ENCODE results near the gene FHOD3.
"Not testable (repeated sequence)": the region's sequence is repeated elsewhere in the genome, so short reads cannot be mapped to it uniquely, and the experiment has no call there.

FHOD3 gene

DNA sequence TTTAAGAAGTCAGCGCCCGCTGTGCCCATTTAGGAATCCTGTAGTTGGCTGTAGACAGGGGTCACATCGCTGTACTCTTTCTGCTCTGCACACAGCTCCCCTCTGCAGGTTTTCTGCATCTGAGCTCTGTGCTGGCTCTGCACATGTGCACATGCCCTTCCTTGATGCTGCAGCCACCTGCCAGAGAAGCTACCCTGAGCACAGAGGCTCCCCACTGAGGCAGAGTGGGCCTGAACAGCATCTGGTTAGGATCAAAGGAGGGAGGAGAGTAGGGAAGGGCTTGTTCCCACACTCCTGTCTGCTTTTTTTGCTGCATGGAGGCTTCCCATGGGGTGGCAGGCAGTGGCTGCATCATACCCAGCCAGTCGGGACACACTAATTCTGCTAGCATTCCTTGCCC, 238.9 kb downstream of the FHOD3 start:
- no peak for DNase-seq (ENCODE audit: low read depth in 3 of 3, low spot score in 1 of 3)

DNA sequence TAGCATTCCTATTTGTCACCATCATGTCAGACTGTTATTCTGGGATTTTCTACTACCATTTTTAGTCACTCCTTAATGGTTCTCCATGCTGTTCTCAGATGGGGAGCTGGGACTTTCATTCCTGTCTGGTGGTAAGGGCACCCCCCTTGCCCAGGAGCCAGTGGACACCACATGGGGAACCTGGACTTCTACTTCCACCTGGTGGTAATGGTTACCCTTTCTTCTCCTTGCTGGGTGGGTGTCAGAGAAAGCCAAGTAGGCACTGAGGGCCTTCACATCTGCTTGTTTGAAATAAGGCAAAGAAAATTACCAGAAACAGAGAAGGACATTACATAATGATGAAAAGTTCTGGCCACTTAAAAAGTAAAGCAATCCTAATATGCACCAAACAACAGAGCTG, 239.8 kb downstream of the FHOD3 start:
- DNase-seq (ENCODE audit: low read depth in 3 of 3, low spot score in 1 of 3): no peak

DNA sequence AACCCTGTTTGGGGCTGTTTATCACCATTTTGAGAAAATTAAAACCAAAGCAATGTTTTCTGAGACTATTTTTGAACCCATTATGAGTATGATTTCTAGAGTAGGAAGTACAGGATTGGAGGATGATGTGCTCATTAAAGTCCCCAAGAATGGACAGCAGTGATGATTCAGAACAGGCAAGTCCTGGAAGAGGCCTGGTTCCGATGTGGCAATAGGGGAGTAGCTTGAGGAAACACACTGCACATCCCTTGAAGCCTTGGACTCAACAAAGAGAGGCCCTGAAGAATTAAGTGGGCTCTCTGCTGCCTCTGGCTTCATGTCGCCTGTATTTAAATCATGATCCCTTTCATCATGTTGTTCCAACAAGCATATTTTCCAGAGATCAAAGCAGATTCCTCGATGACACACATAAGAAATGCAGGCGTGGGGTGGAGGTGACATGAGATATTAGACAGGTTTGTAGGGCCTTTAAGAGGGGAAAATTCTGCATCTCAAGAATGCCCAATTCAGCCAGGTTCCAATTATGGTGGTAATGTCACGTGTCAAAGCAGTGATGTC, 242.2 kb downstream of the FHOD3 start:
- DNase-seq (ENCODE audit: low read depth in 3 of 3, low spot score in 1 of 3): no peak

DNA sequence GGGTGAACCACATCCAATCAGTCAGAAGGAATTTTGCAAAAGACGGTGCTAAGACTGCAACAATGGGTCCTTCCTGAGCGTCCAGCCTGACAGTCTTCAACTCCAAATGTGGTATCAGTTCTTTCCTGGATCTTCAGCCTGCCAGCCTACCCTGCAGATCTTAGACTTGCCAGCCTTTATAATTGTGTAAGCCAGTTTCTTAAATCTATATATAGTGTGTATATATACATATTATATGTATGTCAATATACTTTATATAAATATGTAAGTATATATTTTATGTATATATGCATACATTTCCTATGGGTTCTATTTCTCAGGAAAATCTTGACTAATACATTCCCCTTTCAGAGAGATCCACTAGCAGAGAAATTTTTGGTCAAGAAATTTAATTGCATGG, 245.5 kb downstream of the FHOD3 start:
- DNase-seq (ENCODE audit: low read depth in 3 of 3, low spot score in 1 of 3): no peak

GRCh38 chr18:36543991-36544725, 246.6 kb downstream of the FHOD3 start:
- no peak for DNase-seq (ENCODE audit: low read depth in 3 of 3, low spot score in 1 of 3)

GRCh38 chr18:36545821-36546427, 248.4 kb downstream of the FHOD3 start:
- no peak for DNase-seq (ENCODE audit: low read depth in 3 of 3, low spot score in 1 of 3)

DNA sequence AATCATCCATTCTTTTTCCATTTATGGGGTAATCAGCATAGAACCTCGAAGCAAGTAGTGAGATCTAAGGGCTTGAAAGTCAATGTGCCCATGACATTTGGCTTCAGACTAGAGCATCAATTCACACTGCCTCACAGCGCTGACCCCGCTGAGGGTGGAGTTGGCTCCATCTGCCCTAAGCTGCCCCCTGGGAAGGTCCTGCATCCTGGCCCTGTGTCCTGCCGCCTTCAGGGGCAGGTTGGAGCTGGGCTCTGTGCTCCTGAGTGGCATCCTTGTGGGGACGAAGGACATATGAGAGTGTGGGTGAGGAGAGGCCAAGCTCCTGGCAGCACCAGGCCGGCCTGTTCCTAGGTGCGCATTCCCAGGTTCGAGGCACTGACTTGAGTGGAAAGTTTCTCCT, 249.4 kb downstream of the FHOD3 start:
- DNase-seq (ENCODE audit: low read depth in 3 of 3, low spot score in 1 of 3): no peak

DNA sequence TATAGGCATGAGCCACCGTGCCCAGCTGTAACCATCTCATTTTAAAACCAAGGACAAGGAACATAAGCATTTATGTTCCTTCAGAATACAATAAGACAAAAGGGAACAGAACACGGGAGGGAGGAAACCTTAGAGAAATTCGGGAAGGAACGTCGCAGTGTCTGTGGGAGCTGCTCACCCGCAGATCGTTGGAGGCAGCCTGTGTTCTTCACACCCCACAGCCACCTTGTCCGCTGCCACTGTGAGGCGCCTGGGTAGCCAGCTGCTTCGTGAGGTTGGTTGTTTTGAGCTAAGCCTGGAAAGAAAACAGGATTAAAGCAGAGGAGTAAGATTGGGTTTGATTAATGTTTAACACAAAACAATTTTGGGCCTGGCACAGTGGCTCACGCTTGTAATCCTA, 250.0 kb downstream of the FHOD3 start:
- DNase-seq (ENCODE audit: low read depth in 3 of 3, low spot score in 1 of 3): no peak

DNA sequence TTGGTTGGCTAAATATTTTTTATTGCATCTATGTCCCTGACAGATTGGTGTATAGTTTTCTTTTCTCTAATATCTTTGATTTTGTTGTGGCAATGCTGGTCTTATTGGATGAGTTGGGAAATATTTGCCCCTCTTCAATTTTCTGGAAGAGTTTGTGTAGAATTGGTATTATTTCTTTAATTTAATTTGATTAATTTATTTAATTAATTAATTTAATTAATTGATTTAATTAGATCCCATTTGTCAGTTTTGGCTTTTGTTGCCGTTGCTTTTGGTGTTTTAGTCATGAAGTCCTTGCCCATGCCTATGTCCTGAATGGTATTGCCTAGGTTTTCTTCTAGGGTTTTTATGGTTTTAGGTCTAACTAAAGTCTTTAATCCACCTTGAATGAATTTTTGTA, 253.8 kb downstream of the FHOD3 start:
- DNase-seq (ENCODE audit: low read depth in 3 of 3, low spot score in 1 of 3): not testable (repeated sequence)

- no peak for DNase-seq (ENCODE audit: low read depth in 3 of 3, low spot score in 1 of 3)
These were observed 260.7 kb downstream of the FHOD3 start for GRCh38 chr18:36558234-36558633.

DNA sequence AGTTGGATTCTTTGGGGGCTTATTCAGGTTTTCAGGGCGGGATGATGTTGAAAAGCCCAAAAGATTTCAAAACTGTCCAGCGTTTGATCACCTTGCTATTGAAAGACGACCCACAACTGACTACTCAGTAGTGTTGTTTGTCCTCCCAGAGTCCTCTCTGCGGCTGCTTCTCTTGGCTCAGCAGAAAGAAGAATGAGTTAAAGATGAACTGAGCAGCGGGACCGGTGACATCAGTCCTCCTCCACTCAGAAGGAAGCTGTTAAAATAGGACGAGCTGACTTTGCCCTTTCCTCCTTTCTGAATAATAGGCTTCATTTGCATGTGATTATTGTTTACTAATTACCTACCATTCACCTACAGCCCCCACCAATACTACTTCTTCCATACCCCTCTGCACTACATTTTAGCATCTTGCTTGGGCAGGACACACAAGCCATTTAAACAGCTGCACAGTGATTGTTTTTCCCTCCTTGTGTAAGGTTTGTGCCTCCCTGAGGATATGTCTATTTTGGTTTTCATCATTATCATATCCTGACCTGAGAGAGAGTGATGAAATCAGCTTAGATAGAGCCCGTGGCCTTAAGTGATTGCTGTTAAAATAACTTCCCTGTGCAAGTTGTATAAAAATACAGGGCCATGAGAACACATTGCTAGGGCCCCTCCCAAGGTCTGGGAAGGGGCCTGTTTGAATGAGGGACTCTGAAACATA, 261.8 kb downstream of the FHOD3 start:
- no peak for DNase-seq (ENCODE audit: low read depth in 3 of 3, low spot score in 1 of 3)

DNA sequence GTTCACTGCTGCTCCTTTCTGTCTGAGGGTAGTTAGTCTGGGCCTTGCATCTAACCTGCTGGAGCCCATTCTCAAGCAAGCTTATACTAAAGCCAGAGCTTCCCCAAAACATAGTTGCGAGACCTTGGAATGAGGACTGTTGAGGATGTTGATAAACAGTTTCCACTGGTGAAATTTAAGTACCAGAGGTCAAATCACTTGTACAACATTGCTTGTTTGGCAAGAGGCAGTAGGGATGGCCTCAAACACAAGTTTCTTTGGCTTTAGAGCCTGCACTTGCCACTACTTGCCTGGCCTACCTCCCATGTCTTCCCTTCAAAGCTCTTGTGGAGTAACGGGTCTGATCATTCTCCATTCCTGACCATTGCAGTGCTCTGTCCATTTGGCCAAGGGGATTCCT, 262.7 kb downstream of the FHOD3 start:
- DNase-seq (ENCODE audit: low read depth in 3 of 3, low spot score in 1 of 3): no peak

- DNase-seq (ENCODE audit: low read depth in 3 of 3, low spot score in 1 of 3): no peak
These were observed 263.5 kb downstream of the FHOD3 start for GRCh38 chr18:36561046-36561445.

DNA sequence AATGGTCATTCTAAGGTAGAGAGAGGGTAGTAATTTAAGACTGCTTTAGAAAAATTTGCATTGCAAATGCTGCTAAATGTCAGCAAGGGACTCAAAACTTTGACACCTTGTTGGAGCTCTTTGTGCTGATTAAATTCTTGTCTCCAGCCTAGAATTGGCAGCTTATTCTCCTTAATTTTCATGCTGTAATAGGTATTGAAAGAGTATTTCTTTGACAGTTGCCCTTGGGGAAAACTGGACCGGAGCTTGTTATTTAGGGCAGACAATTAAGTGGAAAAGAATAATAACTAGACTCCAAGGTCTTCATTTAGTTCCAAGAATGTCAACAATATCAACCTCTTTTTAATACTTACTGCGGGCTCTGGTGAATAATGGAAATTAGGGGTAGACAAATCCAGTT, 267.3 kb downstream of the FHOD3 start:
- no peak for DNase-seq (ENCODE audit: low read depth in 3 of 3, low spot score in 1 of 3)

- no peak for DNase-seq (ENCODE audit: low read depth in 3 of 3, low spot score in 1 of 3)
These were observed 270.3 kb downstream of the FHOD3 start for GRCh38 chr18:36567800-36568199.

DNA sequence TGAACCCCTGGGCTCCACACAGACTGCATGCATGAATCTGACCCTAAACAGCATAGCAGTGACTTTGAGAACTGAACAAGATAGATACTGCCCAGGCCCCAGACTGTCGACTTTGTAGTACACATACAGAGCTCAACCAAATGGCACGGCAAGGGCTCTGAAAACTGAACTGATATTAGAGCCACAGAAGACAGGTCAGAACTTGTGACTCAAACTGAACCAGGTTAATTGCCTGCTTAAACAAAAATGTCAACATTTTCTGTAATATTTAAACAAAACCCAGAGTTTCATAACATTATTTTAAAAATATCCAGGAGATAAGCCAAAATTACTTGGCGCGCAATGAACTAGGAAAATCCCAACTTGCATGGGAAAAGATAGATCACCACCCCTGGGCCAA, 271.0 kb downstream of the FHOD3 start:
- no peak for DNase-seq (ENCODE audit: low read depth in 3 of 3, low spot score in 1 of 3)

DNA sequence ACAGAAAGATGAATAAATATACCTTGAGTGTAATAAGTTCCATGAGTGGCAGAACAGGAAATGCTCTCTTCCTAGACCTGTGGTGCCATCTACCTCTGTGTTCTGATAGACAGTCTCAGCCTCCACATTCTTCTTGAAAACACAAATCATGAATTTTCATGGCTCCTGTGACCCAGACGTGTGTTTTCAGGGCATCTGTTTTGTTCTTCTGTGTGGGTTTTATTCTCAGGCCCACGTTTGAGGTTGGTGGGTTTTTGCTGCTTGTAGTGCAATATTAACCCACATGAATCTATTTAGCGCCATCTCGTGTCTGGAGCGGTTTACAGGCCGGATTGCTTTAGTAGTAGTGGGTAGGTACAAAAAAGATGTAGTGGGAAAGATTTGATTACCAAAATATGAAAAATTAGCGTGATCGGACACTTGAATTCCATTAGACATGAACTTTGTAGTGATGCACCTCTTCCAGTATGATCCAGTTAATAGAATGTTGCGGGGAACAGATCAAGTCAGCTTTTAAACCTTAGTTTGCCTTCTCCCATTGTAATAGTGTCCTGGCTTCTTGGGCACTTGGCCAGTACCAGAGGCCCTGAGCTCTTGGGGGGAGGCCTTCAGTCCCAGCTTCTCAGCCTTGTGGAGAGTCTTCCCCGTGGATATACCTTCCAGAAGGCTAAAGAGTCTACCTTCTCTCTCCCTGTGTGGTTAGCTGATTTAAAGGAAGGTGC, 274.8 kb downstream of the FHOD3 start:
- DNase-seq (ENCODE audit: low read depth in 3 of 3, low spot score in 1 of 3): no peak

- no peak for DNase-seq (ENCODE audit: low read depth in 3 of 3, low spot score in 1 of 3)
These were observed 278.8 kb downstream of the FHOD3 start for GRCh38 chr18:36576339-36576738.

DNA sequence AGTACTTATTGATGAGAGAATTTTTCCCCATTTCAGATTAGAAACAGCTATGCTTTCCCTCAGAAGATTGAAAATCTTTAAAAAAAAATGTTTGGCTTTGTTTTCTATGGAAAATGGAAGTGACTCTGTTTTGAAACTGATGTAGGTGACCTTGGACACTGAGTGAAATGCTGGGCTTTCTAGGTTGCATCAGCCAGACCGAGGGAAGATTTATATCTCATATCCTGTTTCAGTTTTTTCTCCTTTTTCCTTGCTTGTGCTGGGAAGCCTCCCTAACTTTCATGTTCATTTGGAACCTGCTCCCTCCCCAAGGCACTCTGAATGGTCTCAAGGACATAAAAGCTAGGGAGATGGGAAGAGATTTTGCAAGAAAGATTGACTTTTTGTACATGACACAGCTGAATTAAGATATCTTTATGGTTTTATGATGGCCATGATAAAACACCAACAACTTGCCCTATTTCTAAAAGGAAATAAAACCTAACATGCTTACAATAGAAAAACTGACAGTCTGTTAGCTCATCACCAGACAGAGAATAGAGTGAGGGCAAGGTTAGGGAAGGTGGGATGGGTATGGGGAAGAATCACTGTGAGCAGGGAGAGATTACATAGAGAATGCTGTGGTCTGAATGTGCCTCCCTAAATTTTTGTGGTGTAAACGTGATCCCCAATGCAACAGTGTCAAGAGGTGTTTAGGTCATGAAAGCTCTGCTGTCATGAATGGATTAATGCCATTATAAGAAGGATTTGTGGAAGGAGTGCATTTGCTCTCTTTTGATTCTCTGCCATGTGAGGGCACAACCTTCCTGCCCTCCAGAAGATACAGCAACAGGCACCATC, 281.6 kb downstream of the FHOD3 start:
- DNase-seq (ENCODE audit: low read depth in 3 of 3, low spot score in 1 of 3): no peak

DNA sequence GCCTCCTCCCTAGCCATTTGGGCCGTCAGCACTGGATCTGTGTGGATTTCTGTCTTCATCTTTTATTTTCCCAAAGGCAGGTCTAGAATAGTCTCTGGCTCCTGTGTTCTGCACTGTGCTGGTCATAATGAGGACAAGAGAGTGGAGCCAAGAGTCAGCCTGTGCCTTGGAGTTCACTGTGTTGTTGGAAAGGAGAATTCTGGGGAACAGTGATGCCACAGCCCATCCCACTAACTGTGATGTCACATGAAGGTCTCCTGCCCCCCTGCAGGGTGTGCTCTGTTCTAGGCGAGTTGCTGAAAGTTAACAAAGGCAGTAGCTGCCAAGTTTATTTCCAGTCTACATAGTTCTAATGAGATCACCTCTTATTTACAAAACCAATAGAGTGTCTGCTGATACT, 282.8 kb downstream of the FHOD3 start:
- DNase-seq (ENCODE audit: low read depth in 3 of 3, low spot score in 1 of 3): no peak
